GM23338 (cell line): Measurements from ENCODE around the gene ARL8B. TPM values are rescaled to one million over a fixed set of nuclear protein-coding genes. Genes with fewer than 3 reads are reported as not detected.

Source experiments
- ATAC-seq: fragments of 200-7000 bp; cut with Tn5 transposase; 3 replicates; pipeline ENCODE4 v1.9.1; 2020
- DNase-seq: peaks from one replicate; pipeline ENCODE4 v3.0.0-alpha.2; 2015; ENCODE audit warnings: low spot score
- H2AFZ ChIP-seq: fragments of 200-600 bp; sonication (generic); 2 replicates; pipeline ENCODE4 v1.8.0; 2016; ENCODE audit warnings: antibody characterized with exemption, mild to moderate bottlenecking, moderate library complexity
- H3F3A ChIP-seq: fragments of 200-600 bp; sonication (generic); replicated peaks from 2 replicates; pipeline ENCODE4 v1.8.0; 2017; ENCODE audit warnings: antibody characterized with exemption, mixed run types, low read depth
- H3K27ac ChIP-seq: fragments of 200-600 bp; sonication (generic); 2 replicates; pipeline ENCODE4 v1.6.1; 2016; ENCODE audit warnings: low read depth
- H3K27me3 ChIP-seq: fragments of 200-600 bp; sonication (generic); 2 replicates; pipeline ENCODE4 v1.8.0; 2016; ENCODE audit warnings: mild to moderate bottlenecking, mixed run types, moderate library complexity; ENCODE audit not compliant: insufficient read depth
- H3K36me3 ChIP-seq: fragments of 200-600 bp; sonication (generic); 2 replicates; pipeline ENCODE4 v1.8.0; 2016; ENCODE audit warnings: mild to moderate bottlenecking; ENCODE audit not compliant: insufficient read depth
- H3K4me1 ChIP-seq: fragments of 200-600 bp; sonication (generic); 2 replicates; pipeline ENCODE4 v1.8.0; 2016; ENCODE audit warnings: mild to moderate bottlenecking, moderate library complexity; ENCODE audit not compliant: insufficient read depth
- H3K4me2 ChIP-seq: fragments of 200-600 bp; sonication (generic); 2 replicates; pipeline ENCODE4 v1.7.1; 2017; ENCODE audit warnings: mixed run types
- H3K4me3 ChIP-seq: fragments of 200-600 bp; sonication (generic); 2 replicates; pipeline ENCODE4 v1.6.1; 2016; ENCODE audit warnings: mixed run types
- H3K79me2 ChIP-seq: fragments of 200-600 bp; sonication (generic); replicated peaks from 2 replicates; pipeline ENCODE4 v1.8.0; 2017; ENCODE audit warnings: mild to moderate bottlenecking; ENCODE audit not compliant: insufficient read depth
- H3K9me2 ChIP-seq: fragments of 200-600 bp; sonication (generic); 2 replicates; pipeline ENCODE4 v1.8.0; 2017; ENCODE audit not compliant: insufficient read depth
- H4K20me1 ChIP-seq: fragments of 200-600 bp; sonication (generic); replicated peaks from 2 replicates; pipeline ENCODE4 v1.8.0; 2017; ENCODE audit warnings: mild to moderate bottlenecking; ENCODE audit not compliant: insufficient read depth
- H3K27ac Mint-ChIP-seq: 2 replicates; pipeline ENCODE4 v1.8.0; 2020; ENCODE audit warnings: inconsistent platforms, mild to moderate bottlenecking, moderate library complexity, mixed read lengths
- H3K27me3 Mint-ChIP-seq: 3 replicates; pipeline ENCODE4 v1.8.0; 2022; ENCODE audit warnings: low read depth, mild to moderate bottlenecking, moderate library complexity, mixed read lengths, inconsistent platforms; ENCODE audit not compliant: insufficient read depth, poor library complexity
- H3K36me3 Mint-ChIP-seq: 3 replicates; pipeline ENCODE4 v1.8.0; 2021; ENCODE audit warnings: low read depth, mild to moderate bottlenecking, inconsistent platforms, moderate library complexity, mixed read lengths
- H3K4me1 Mint-ChIP-seq: 3 replicates; pipeline ENCODE4 v1.8.0; 2020; ENCODE audit warnings: mild to moderate bottlenecking, inconsistent platforms, mixed read lengths
- H3K4me3 Mint-ChIP-seq: 3 replicates; pipeline ENCODE4 v1.8.0; 2021; ENCODE audit warnings: moderate library complexity, mild to moderate bottlenecking, inconsistent platforms, mixed read lengths
- H3K9me3 Mint-ChIP-seq: 3 replicates; pipeline ENCODE4 v1.8.0; 2020; ENCODE audit warnings: moderate library complexity, mild to moderate bottlenecking, inconsistent platforms, mixed read lengths
- CREB1 ChIP-seq: fragments of 250-450 bp; sonication (Bioruptor Pico); IDR thresholded peaks from 2 replicates; pipeline ENCODE4 v1.5.0; 2020; ENCODE audit warnings: low read depth, mild to moderate bottlenecking, moderate library complexity
- EZH2 ChIP-seq: fragments of 200-600 bp; sonication (generic); IDR thresholded peaks from one replicate; pipeline ENCODE4 v1.8.0; 2017; ENCODE audit warnings: antibody characterized with exemption, mild to moderate bottlenecking, low read depth; ENCODE audit not compliant: unreplicated experiment
- EZH2phosphoT487 ChIP-seq: fragments of 200-600 bp; sonication (generic); IDR thresholded peaks from one replicate; pipeline ENCODE4 v1.8.1; 2018; ENCODE audit warnings: antibody characterized with exemption; ENCODE audit not compliant: unreplicated experiment
- JUNB ChIP-seq: IDR thresholded peaks from one replicate; pipeline ENCODE4 v1.6.1; 2016; ENCODE audit warnings: antibody characterized with exemption; ENCODE audit not compliant: unreplicated experiment
- NANOG ChIP-seq: IDR thresholded peaks from 2 replicates; pipeline ENCODE4 v1.6.1; 2016; ENCODE audit warnings: antibody characterized with exemption, borderline replicate concordance
- POLR2AphosphoS5 ChIP-seq: IDR thresholded peaks from 2 replicates; pipeline ENCODE4 v1.6.1; 2016; ENCODE audit warnings: antibody characterized with exemption, low read depth
- ZNF114 ChIP-seq: fragments of 250-450 bp; sonication (Bioruptor Pico); IDR thresholded peaks from 2 replicates; pipeline ENCODE4 v1.5.0; 2020; ENCODE audit warnings: mild to moderate bottlenecking, moderate library complexity
- ZNF331 ChIP-seq: fragments of 250-450 bp; sonication (Bioruptor Pico); IDR thresholded peaks from 2 replicates; pipeline ENCODE4 v1.5.0; 2020; ENCODE audit warnings: low read depth, mild to moderate bottlenecking, moderate library complexity
- ZNF462 ChIP-seq: fragments of 250-450 bp; sonication (Bioruptor Pico); IDR thresholded peaks from 2 replicates; pipeline ENCODE4 v1.5.0; 2020; ENCODE audit warnings: mild to moderate bottlenecking, moderate library complexity
- polyA plus RNA-seq: library from polyadenylated mRNA; unstranded; fragments of >200 nt; fragmentation: Nextera tagmentation; extraction: Ambion mirVana; gene quantifications from 2 replicates; pipeline ENCODE4 v1.2.1, GENCODE V29; 2016
- total RNA-seq: library from RNA; depleted of rRNA; stranded (reverse); fragments of >200 nt; shearing (Covaris generic); gene quantifications from 2 replicates; pipeline ENCODE4 v1.2.3, GENCODE V29; 2014

ARL8B gene
- total and polyA plus RNA-seq, 2 experiments from 2014 or later, result 25.5 to 40.8 TPM

GRCh38 chr3:5092018-5092417, 30.1 kb upstream of the ARL8B start:
- H3K27ac ChIP-seq, result no peak overlapping the region
- Mint-ChIP-seq H3K27me3 (peaks cover 14% of the 10 kb centered on the region), H3K27ac (no peak overlapping the region), H3K36me3 (no peaks in the 10 kb centered on the region; the same call in 2 of the 3 replicates), H3K4me3 (no peak overlapping the region), H3K9me3 (no peaks in the 10 kb centered on the region), H3K4me1 (peaks cover 8% of the 10 kb centered on the region)
- H3K27me3 ChIP-seq, result peaks cover 24% of the 10 kb centered on the region
- ATAC-seq, result no peak
- no peak for TF ChIP-seq ZNF114 (CRISPR knock-in tag)
- no peak for TF ChIP-seq ZNF331 (CRISPR knock-in tag)
- no peak for TF ChIP-seq JUNB
- TF ChIP-seq CREB1 (CRISPR knock-in tag), result no peak
- no peak for TF ChIP-seq NANOG
- no peak for TF ChIP-seq EZH2phosphoT487
- TF ChIP-seq POLR2AphosphoS5, result no peak
- H3K79me2 ChIP-seq, result no peaks in the 10 kb centered on the region
- H3K9me2 ChIP-seq, result no peaks in the 10 kb centered on the region
- H4K20me1 ChIP-seq, result no peaks in the 10 kb centered on the region
- no peak overlapping the region for H3K4me3 ChIP-seq
- no peak overlapping the region for H3K4me2 ChIP-seq
- H3F3A ChIP-seq, result no peaks in the 10 kb centered on the region
- H2AFZ ChIP-seq, result no peak overlapping the region
- 0 out of 2 replicates have a peak, but pooled peaks cover 3% of the 10 kb centered on the region for H3K4me1 ChIP-seq
- no peak for DNase-seq
- no peaks in the 10 kb centered on the region for H3K36me3 ChIP-seq

- DNase-seq (no peak), ATAC-seq (no peak)
- TF ChIP-seq ZNF114 (CRISPR knock-in tag) (no peak), CREB1 (CRISPR knock-in tag) (no peak), EZH2 (no peak), ZNF462 (CRISPR knock-in tag) (no peak), JUNB (no peak)
- no peaks in the 10 kb centered on the region for H3K9me2 ChIP-seq
- H3K4me1 Mint-ChIP-seq, result peaks cover 8% of the 10 kb centered on the region
- 0 out of 2 replicates have a peak, but pooled peaks cover 3% of the 10 kb centered on the region for H3K4me1 ChIP-seq
- no peaks in the 10 kb centered on the region for H3F3A ChIP-seq
- H3K4me3 Mint-ChIP-seq, result no peak overlapping the region
- H3K27me3 ChIP-seq, result peaks cover 28% of the 10 kb centered on the region
- H3K4me2 ChIP-seq, result no peak overlapping the region
- H4K20me1 ChIP-seq, result no peaks in the 10 kb centered on the region
- no peak overlapping the region for H3K27ac ChIP-seq
- H3K9me3 Mint-ChIP-seq, result no peaks in the 10 kb centered on the region
- H3K27ac Mint-ChIP-seq, result no peak overlapping the region
- no peaks in the 10 kb centered on the region; the same call in 2 of the 3 replicates for H3K36me3 Mint-ChIP-seq
- no peaks in the 10 kb centered on the region for H3K36me3 ChIP-seq
- H3K27me3 Mint-ChIP-seq, result peaks cover 13% of the 10 kb centered on the region
- no peaks in the 10 kb centered on the region for H3K79me2 ChIP-seq
- no peak overlapping the region for H3K4me3 ChIP-seq
- H2AFZ ChIP-seq, result peak overlapping the region; percentile 59; the same call in 1 of the 2 replicates
Observed at GRCh38 chr3:5093731-5094130, 28.4 kb upstream of the ARL8B start.
